Left lung (tissue), 10 donors: ENCODE results near the gene OPHN1. TPM values are rescaled to one million over a fixed set of nuclear protein-coding genes. Genes with fewer than 3 reads are reported as not detected.

Source experiments
- ATAC-seq: fragments of 200-7000 bp; cut with Tn5 transposase; one replicate; pipeline ENCODE4 v1.9.1; 2020; ENCODE audit warnings: moderate library complexity
- DNase-seq, 4 donors: peaks; one replicate each; pipeline ENCODE4 v3.0.0-alpha.2; 2013 to 2020
- H3K27ac ChIP-seq, 2 donors: fragments of 200-600 bp; sonication (generic) in 1 of 2; one replicate each; pipeline versions ENCODE4 v1.5.0 to v1.8.0; 2020 to 2021
- H3K27me3 ChIP-seq, 2 donors: fragments of 200-600 bp; sonication (generic) in 1 of 2; one replicate each; pipeline versions ENCODE4 v1.5.0 to v1.8.0; 2020 to 2021
- H3K36me3 ChIP-seq, 2 donors: fragments of 200-600 bp; sonication (generic) in 1 of 2; one replicate each; pipeline versions ENCODE4 v1.5.0 to v1.8.0; 2020 to 2021
- H3K4me1 ChIP-seq, 2 donors: fragments of 200-600 bp; one replicate each; pipeline ENCODE4 v1.8.0; 2021
- H3K4me3 ChIP-seq, 2 donors: fragments of 200-600 bp; sonication (generic) in 1 of 2; one replicate each; pipeline versions ENCODE4 v1.5.0 to v1.8.0; 2020 to 2021; ENCODE audit warnings: mild to moderate bottlenecking in 1 of 2
- H3K9me3 ChIP-seq, 2 donors: fragments of 200-600 bp; sonication (generic) in 1 of 2; one replicate each; pipeline versions ENCODE4 v1.5.0 to v1.8.0; 2020 to 2021
- intact Hi-C, 2 donors: fragments of 100-400 bp; cut with DNase I; formaldehyde crosslinking; loops; one replicate each; pipeline versions ENCODE4 v1.11.2 to v1.14.2; 2022
- polyA plus RNA-seq, 6 donors: library from polyadenylated mRNA; unstranded; fragments of 120-200 nt; gene quantifications; one replicate each; pipeline ENCODE4 v1.2.1, GENCODE V29; 2013; ENCODE audit not compliant: insufficient read length in 6 of 6
- total RNA-seq, 2 donors: library from RNA; stranded (reverse); fragmentation: NEBNext Ultra II Directional; extraction: Animal tissue kit (Norgen Biotek cat#: 25700); gene quantifications; one replicate each; pipeline ENCODE4 v1.2.1, GENCODE V29; 2021
- TF ChIP-seq, protein P1 (sequence below), 2 donors: fragments of 200-600 bp; sonication (generic) in 1 of 2; IDR thresholded peaks; one replicate each; pipeline versions ENCODE4 v1.5.0 to v1.8.0; 2021; ENCODE audit warnings: antibody characterized with exemption in 2 of 2
- donor health status: DM: no; HTN: yes; CAD: no.
- donor health status: DM: no; HTN: no; CAD: no.

Gene OPHN1
- total and polyA plus RNA-seq, 8 donors = 6.8 to 13.5 (median 11.3) TPM

DNA sequence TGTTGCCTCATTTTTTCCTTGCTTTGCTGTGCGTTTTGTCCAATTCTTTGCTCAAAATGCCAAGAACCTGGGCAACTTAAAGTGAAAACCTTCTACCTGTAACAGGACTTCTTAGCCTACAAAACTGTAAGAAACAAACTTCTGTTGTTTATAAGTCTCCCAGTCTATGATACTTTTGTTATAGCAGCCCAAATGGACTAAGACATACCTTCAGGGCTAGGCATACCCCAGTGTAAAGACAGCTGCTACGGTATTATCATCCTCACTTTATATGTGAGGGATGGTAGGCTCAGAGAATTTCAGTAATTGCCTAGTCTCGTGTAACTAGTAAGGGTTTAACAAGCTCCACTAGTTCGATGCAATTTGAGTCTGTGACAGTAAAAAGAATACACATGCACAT lies 6.0 kb upstream of the OPHN1 start:
- TF ChIP-seq, protein P1, sequence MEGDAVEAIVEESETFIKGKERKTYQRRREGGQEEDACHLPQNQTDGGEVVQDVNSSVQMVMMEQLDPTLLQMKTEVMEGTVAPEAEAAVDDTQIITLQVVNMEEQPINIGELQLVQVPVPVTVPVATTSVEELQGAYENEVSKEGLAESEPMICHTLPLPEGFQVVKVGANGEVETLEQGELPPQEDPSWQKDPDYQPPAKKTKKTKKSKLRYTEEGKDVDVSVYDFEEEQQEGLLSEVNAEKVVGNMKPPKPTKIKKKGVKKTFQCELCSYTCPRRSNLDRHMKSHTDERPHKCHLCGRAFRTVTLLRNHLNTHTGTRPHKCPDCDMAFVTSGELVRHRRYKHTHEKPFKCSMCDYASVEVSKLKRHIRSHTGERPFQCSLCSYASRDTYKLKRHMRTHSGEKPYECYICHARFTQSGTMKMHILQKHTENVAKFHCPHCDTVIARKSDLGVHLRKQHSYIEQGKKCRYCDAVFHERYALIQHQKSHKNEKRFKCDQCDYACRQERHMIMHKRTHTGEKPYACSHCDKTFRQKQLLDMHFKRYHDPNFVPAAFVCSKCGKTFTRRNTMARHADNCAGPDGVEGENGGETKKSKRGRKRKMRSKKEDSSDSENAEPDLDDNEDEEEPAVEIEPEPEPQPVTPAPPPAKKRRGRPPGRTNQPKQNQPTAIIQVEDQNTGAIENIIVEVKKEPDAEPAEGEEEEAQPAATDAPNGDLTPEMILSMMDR (IDR thresholded peaks at IDR 0.05) = no peak
- DNase-seq = no peak
- no peak for ATAC-seq
- Histone ChIP-seq H3K36me3 (no peaks in the 10 kb centered on the region), H3K4me3 (no peak overlapping the region), H3K4me1 (peaks cover 0 to 3% of the 10 kb centered on the region in 2 donors), H3K27me3 (peaks cover 0 to 3% of the 10 kb centered on the region in 2 donors), H3K9me3 (no peaks in the 10 kb centered on the region), H3K27ac (no peak overlapping the region)
- intact Hi-C loops = no loop called here

DNA sequence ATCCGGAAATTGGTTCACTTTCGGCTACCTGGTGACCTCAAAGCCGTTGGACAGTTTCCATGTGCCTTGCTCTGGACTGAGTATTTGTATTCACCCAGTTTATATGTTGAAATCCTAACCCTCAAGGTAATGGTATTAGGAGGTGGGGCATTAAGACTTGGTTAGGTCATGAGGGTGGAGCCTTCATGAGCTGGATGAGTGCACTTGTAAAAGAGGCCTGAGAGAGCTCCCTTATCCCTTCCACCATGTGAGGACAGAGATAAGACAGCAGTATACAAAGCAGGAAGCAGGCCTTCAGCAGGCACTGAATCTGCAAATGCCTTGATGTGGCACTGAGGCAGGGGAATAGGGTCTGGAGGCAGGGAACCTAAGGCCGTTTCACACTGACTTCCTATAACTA lies 5.3 kb upstream of the OPHN1 start:
- TF ChIP-seq, protein P1 (IDR thresholded peaks at IDR 0.05) = no peak
- intact Hi-C loops = no loop called here
- Histone ChIP-seq H3K27ac (no peak overlapping the region), H3K4me1 (peaks cover 0 to 3% of the 10 kb centered on the region in 2 donors), H3K9me3 (no peaks in the 10 kb centered on the region), H3K4me3 (no peak overlapping the region), H3K27me3 (peaks cover 0 to 3% of the 10 kb centered on the region in 2 donors), H3K36me3 (no peaks in the 10 kb centered on the region)
- ATAC-seq (peak; percentile 72), DNase-seq (no peak)

DNA sequence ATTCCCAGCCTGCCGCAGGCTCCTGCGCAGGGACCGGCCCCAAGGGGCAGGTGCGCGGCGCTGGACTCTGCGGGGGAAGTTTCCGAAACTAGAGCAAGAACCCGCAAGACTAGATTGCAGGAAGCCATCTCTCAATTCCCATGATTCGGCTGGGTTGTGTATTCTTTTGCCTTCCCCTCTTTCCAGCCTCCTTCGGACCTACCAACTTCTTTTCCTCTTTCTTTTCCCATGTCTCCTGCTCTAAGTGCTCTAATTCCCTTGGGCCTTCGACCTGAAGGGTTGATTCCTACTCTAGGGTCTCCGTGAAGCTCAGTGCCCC lies 645 bp upstream of the OPHN1 start:
- peaks cover 0 to 3% of the 10 kb centered on the region in 2 donors for H3K27me3 ChIP-seq
- TF ChIP-seq, protein P1 (IDR thresholded peaks at IDR 0.05) = no peak
- no peaks in the 10 kb centered on the region for H3K36me3 ChIP-seq
- no peaks in the 10 kb centered on the region for H3K9me3 ChIP-seq
- H3K4me3 ChIP-seq = peak overlapping the region; percentile 48 to 52
- intact Hi-C loops = no loop called here
- H3K27ac ChIP-seq = peak overlapping the region; percentile 76 to 88
- peaks cover 3% of the 10 kb centered on the region in 2 donors for H3K4me1 ChIP-seq
- no peak for ATAC-seq
- DNase-seq = no peak

DNA sequence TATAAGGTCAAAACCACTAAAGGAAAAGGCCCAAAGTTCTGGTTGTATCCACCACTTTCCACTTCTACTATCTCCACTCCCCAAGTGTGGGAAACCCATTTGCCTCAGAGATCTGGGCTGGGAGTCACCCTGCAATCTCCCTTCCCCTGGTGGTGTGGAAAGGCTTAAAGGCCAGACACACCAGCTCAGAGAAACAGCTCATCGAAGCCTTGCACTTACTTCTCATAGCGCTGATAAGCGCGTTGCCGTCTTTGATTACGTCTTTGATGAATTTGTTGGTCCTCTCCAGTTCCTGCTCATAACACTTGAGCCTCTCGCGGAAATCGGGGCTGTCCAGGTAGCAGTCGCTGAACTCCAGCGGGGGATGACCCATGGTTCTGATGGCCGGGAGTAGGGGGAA lies 647 bp downstream of the OPHN1 start:
- peaks cover 0 to 3% of the 10 kb centered on the region in 2 donors for H3K27me3 ChIP-seq
- H3K9me3 ChIP-seq = no peaks in the 10 kb centered on the region
- H3K4me1 ChIP-seq = peaks cover 3% of the 10 kb centered on the region in 2 donors
- no peaks in the 10 kb centered on the region for H3K36me3 ChIP-seq
- DNase-seq = no peak
- H3K27ac ChIP-seq = peak overlapping the region; percentile 76 to 88
- peak; percentile 17 for ATAC-seq
- H3K4me3 ChIP-seq = peak overlapping the region; percentile 48 to 52
- TF ChIP-seq, protein P1 (IDR thresholded peaks at IDR 0.05) = no peak
- intact Hi-C loops = no loop called here

DNA sequence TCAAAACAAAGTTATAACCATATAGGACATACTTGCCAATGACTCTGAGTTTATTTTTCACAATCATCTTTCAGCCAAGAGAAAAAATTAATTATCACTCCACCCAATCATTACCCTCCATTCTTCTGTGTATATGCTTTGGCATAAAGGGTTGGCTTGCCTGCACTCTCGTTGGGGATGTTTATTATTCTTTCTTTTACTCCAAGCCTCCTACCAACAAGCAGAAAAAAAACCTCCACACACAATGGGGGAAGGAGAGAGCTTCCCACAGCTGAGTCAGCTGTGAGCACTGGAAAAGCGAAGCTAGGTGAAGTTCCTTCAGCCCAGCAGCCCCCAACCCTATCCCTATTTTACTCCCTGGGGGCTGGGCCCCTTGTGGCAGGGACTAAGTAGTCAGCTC lies 1.5 kb downstream of the OPHN1 start:
- H3K27ac ChIP-seq = no peak overlapping the region

More for the DNA sequence above, 1.5 kb downstream of the OPHN1 start:
- Histone ChIP-seq H3K4me3 (peak overlapping the region in 1 of 2 donors; percentile 52), H3K27me3 (no peaks in the 10 kb centered on the region), H3K4me1 (peaks cover 3% of the 10 kb centered on the region in 2 donors), H3K36me3 (no peaks in the 10 kb centered on the region), H3K9me3 (no peaks in the 10 kb centered on the region)
- DNase-seq (no peak), ATAC-seq (no peak)
- TF ChIP-seq, protein P1 (IDR thresholded peaks at IDR 0.05) = no peak
- intact Hi-C loops = no loop called here
